H1 (cell line): ENCODE results near the gene SH2D5. TPM values are rescaled to one million over a fixed set of nuclear protein-coding genes. Genes with fewer than 3 reads are reported as not detected.

Source experiments
- CTCF ChIA-PET: fragments of 300-600 bp; sonication (Branson Sonifier 250); formaldehyde crosslinking; loops from one replicate; lab custom pipeline; 2021; ENCODE audit not compliant: partially characterized antibody; lab: Charles Lee
- POLR2A ChIA-PET: fragments of 300-600 bp; sonication (Branson Sonifier 250); formaldehyde crosslinking; loops from one replicate; lab custom pipeline; 2021; ENCODE audit warnings: inconsistent platforms; ENCODE audit not compliant: partially characterized antibody; lab: Charles Lee
- DNase-seq, 2 experiments: peaks; one replicate each; pipeline versions ENCODE4 v3.0.0 to v3.0.0-alpha.2; 2010 to 2022; ENCODE audit warnings: low spot score in 2 of 2, low read depth in 1 of 2, mixed read lengths in 1 of 2
- FAIRE-seq: peaks from 2 replicates; lab custom pipeline; 2011; peaks lifted over from hg19 to GRCh38; lab: Jason Lieb, UNC
- H2AFZ ChIP-seq: 2 replicates; pipeline ENCODE4 v1.8.1; 2012; ENCODE audit warnings: low read length, inconsistent platforms
- H2AK5ac ChIP-seq: 2 replicates; pipeline ENCODE4 v1.6.1; 2013; ENCODE audit warnings: low read depth, low read length
- H2BK120ac ChIP-seq: replicated peaks from 2 replicates; pipeline ENCODE3; 2013; ENCODE audit warnings: low read depth, low read length, inconsistent platforms
- H2BK12ac ChIP-seq: 2 replicates; pipeline ENCODE4 v1.6.1; 2013; ENCODE audit warnings: low read depth, low read length
- H2BK15ac ChIP-seq: 2 replicates; pipeline ENCODE4 v1.6.1; 2013; ENCODE audit warnings: low read length
- H2BK20ac ChIP-seq: 2 replicates; pipeline ENCODE4 v1.6.1; 2013; ENCODE audit warnings: low read length
- H2BK5ac ChIP-seq: 2 replicates; pipeline ENCODE4 v1.6.1; 2013; ENCODE audit warnings: low read depth, low read length
- H3K14ac ChIP-seq: 2 replicates; pipeline ENCODE4 v1.6.1; 2013; ENCODE audit warnings: inconsistent platforms; ENCODE audit not compliant: insufficient read length
- H3K18ac ChIP-seq: 2 replicates; pipeline ENCODE4 v1.6.1; 2013; ENCODE audit warnings: low read length; ENCODE audit errors: extremely low read depth
- H3K23ac ChIP-seq: 2 replicates; pipeline ENCODE4 v1.6.1; 2013; ENCODE audit warnings: inconsistent platforms; ENCODE audit not compliant: insufficient read length
- H3K23me2 ChIP-seq: 2 replicates; pipeline ENCODE4 v1.6.1; 2013; ENCODE audit warnings: low read depth, low read length
- H3K27ac ChIP-seq: 2 replicates; pipeline ENCODE4 v1.6.1; 2011; ENCODE audit warnings: low read depth, low read length, inconsistent platforms
- H3K27me3 ChIP-seq, 4 experiments: replicated peaks in 1 of 4; 1 replicate in 1 of 4; 2 replicates in 3 of 4; pipeline versions ENCODE4 v1.6.1 to v1.8.1; 2011 to 2013; ENCODE audit warnings: low read length in 3 of 4, mild to moderate bottlenecking in 3 of 4, inconsistent platforms in 2 of 4, mixed read lengths in 2 of 4, moderate library complexity in 1 of 4; ENCODE audit not compliant: control insufficient read depth in 3 of 4, insufficient read depth in 3 of 4; ENCODE audit errors: extremely low read depth in 1 of 4
- H3K36me3 ChIP-seq, 4 experiments: 2 replicates each; pipeline versions ENCODE4 v1.6.1 to v1.8.1; 2011 to 2013; ENCODE audit warnings: mild to moderate bottlenecking in 4 of 4, low read length in 3 of 4, moderate library complexity in 2 of 4, control low read depth in 1 of 4, inconsistent platforms in 1 of 4; ENCODE audit not compliant: insufficient read depth in 4 of 4, control insufficient read depth in 2 of 4
- H3K4ac ChIP-seq: replicated peaks from 2 replicates; pipeline ENCODE3; 2013; ENCODE audit warnings: low read length, low read depth, mixed read lengths, inconsistent platforms; ENCODE audit not compliant: insufficient read length
- H3K4me1 ChIP-seq, 4 experiments: replicated peaks in 1 of 4; 1 replicate in 1 of 4; 2 replicates in 3 of 4; pipeline versions ENCODE4 v1.6.1 to v1.8.1; 2011 to 2013; ENCODE audit warnings: low read length in 3 of 4, inconsistent platforms in 2 of 4, mixed read lengths in 1 of 4; ENCODE audit not compliant: insufficient read depth in 4 of 4, control insufficient read depth in 3 of 4
- H3K4me2 ChIP-seq, 2 experiments: 2 replicates each; pipeline versions ENCODE4 v1.6.1 to v1.8.1; 2011 to 2013; ENCODE audit warnings: low read depth in 2 of 2, low read length in 2 of 2, control low read depth in 1 of 2, inconsistent platforms in 1 of 2, mild to moderate bottlenecking in 1 of 2; ENCODE audit not compliant: insufficient read depth in 1 of 2
- H3K4me3 ChIP-seq, 4 experiments: fragments of 200-600, 300-600 bp in 1 of 4; sonication (generic), shearing (Covaris generic), sonication (Bioruptor Twin) in 1 of 4; 2 replicates each; pipeline versions ENCODE4 v1.5.1 to v1.8.1; 2011 to 2016; ENCODE audit warnings: low read length in 4 of 4, low read depth in 3 of 4, control low read depth in 2 of 4, inconsistent platforms in 2 of 4, mild to moderate bottlenecking in 2 of 4, mixed read lengths in 1 of 4, moderate library complexity in 1 of 4; ENCODE audit not compliant: insufficient read depth in 2 of 4; ENCODE audit errors: extremely low read depth in 1 of 4
- H3K56ac ChIP-seq: replicated peaks from 2 replicates; pipeline ENCODE3; 2013; ENCODE audit warnings: low read depth, mild to moderate bottlenecking, mixed read lengths, low read length, inconsistent platforms; ENCODE audit not compliant: insufficient read length
- H3K79me1 ChIP-seq: 2 replicates; pipeline ENCODE4 v1.6.1; 2013; ENCODE audit warnings: low read depth, low read length, control low read depth
- H3K79me2 ChIP-seq, 2 experiments: 2 replicates each; pipeline versions ENCODE4 v1.6.1 to v1.8.1; 2012 to 2013; ENCODE audit warnings: low read length in 2 of 2, mild to moderate bottlenecking in 2 of 2, inconsistent platforms in 1 of 2; ENCODE audit not compliant: insufficient read depth in 2 of 2, control insufficient read depth in 1 of 2
- H3K9ac ChIP-seq, 4 experiments: replicated peaks in 1 of 4; 1 replicate in 1 of 4; 2 replicates in 3 of 4; pipeline versions ENCODE4 v1.6.1 to v1.8.1; 2011 to 2013; ENCODE audit warnings: low read depth in 3 of 4, low read length in 3 of 4, control low read depth in 2 of 4, mild to moderate bottlenecking in 2 of 4, moderate library complexity in 2 of 4, inconsistent platforms in 1 of 4; ENCODE audit errors: extremely low read depth in 1 of 4
- H3K9me3 ChIP-seq, 2 experiments: 2 replicates each; pipeline versions ENCODE4 v1.6.1 to v1.8.1; 2012 to 2013; ENCODE audit warnings: mild to moderate bottlenecking in 2 of 2, moderate library complexity in 2 of 2, control low read depth in 1 of 2, inconsistent platforms in 1 of 2, low read depth in 1 of 2, low read length in 1 of 2, mixed read lengths in 1 of 2; ENCODE audit not compliant: insufficient read depth in 2 of 2
- H4K20me1 ChIP-seq, 2 experiments: replicated peaks in 1 of 2; 2 replicates each; pipeline versions ENCODE3 to v1.8.1; 2011 to 2013; ENCODE audit warnings: inconsistent platforms in 2 of 2, low read length in 2 of 2, mild to moderate bottlenecking in 1 of 2; ENCODE audit not compliant: insufficient read depth in 2 of 2, control insufficient read depth in 1 of 2
- H4K5ac ChIP-seq: 2 replicates; pipeline ENCODE4 v1.6.1; 2013; ENCODE audit warnings: low read length, low read depth, mixed read lengths, inconsistent platforms; ENCODE audit not compliant: insufficient read length
- H4K8ac ChIP-seq: 2 replicates; pipeline ENCODE4 v1.8.0; 2013; ENCODE audit warnings: mild to moderate bottlenecking, moderate library complexity, low read length, inconsistent platforms; ENCODE audit not compliant: insufficient read depth; ENCODE audit errors: extremely low read depth
- H4K91ac ChIP-seq: replicated peaks from 2 replicates; pipeline ENCODE3; 2013; ENCODE audit warnings: low read length, mixed read lengths, inconsistent platforms; ENCODE audit not compliant: insufficient read length
- CHD2 ChIP-seq: IDR thresholded peaks from 2 replicates; pipeline ENCODE4 v1.6.1; 2012; ENCODE audit warnings: low read length, improper control_type of control experiment
- RNF2 ChIP-seq: fragments of 200-900, 300-1000 bp; sonication (generic); IDR thresholded peaks from 2 replicates; pipeline ENCODE4 v1.7.1; 2016; ENCODE audit warnings: borderline replicate concordance, low read depth, mild to moderate bottlenecking, antibody characterized with exemption, low read length; ENCODE audit not compliant: poor library complexity, severe bottlenecking; ENCODE audit errors: missing control alignments
- SAP30 ChIP-seq: fragments of 300-600 bp; sonication (generic); IDR thresholded peaks from 2 replicates; pipeline ENCODE4 v1.7.1; 2012; ENCODE audit warnings: low read length, moderate library complexity, mild to moderate bottlenecking, inconsistent platforms; ENCODE audit not compliant: insufficient read depth, insufficient replicate concordance
- SIN3A ChIP-seq, 2 experiments: IDR thresholded peaks in 1 of 2; conservative IDR thresholded peaks in 1 of 2; 2 replicates each; pipeline ENCODE4 v1.6.1; 2011 to 2012; ENCODE audit warnings: low read length in 2 of 2, improper control_type of control experiment in 1 of 2, low read depth in 1 of 2, mild to moderate bottlenecking in 1 of 2
- SIX5 ChIP-seq: IDR thresholded peaks from 2 replicates; pipeline ENCODE4 v1.6.1; 2011; ENCODE audit warnings: mild to moderate bottlenecking, low read depth, low read length
- TAF1 ChIP-seq: IDR thresholded peaks from 2 replicates; pipeline ENCODE4 v1.6.1; 2011; ENCODE audit warnings: mild to moderate bottlenecking, low read depth, low read length
- TAF7 ChIP-seq: optimal IDR thresholded peaks from 2 replicates; pipeline ENCODE3; 2011; ENCODE audit warnings: low read depth, mild to moderate bottlenecking, inconsistent platforms, low read length, moderate library complexity, borderline replicate concordance
- TCF12 ChIP-seq: IDR thresholded peaks from 2 replicates; pipeline ENCODE4 v1.6.1; 2011; ENCODE audit warnings: low read depth, mild to moderate bottlenecking, low read length
- YY1 ChIP-seq: IDR thresholded peaks from 2 replicates; pipeline ENCODE4 v1.6.1; 2011; ENCODE audit warnings: low read depth, mild to moderate bottlenecking, low read length
- WGBS, 2 experiments: shearing (Covaris generic) in 1 of 2; methylation state at CpG; one replicate each; pipeline versions ENCODE4 v1.1.6 to v1.1.7; 2013 to 2015; ENCODE audit warnings: low lambda C conversion rate in 2 of 2, mixed read lengths in 2 of 2, inconsistent platforms in 1 of 2, low coverage in 1 of 2, missing lambda C conversion rate in 1 of 2; ENCODE audit not compliant: insufficient replicate concordance in 2 of 2, insufficient coverage in 1 of 2, insufficient read length in 1 of 2; ENCODE audit errors: extremely low coverage in 1 of 2, missing lambda C conversion rate in 1 of 2; 5-methylcytosine and 5-hydroxymethylcytosine counted together
- polyA plus RNA-seq, 7 experiments: library from polyadenylated mRNA; depleted of rRNA in 3 of 7; stranded (reverse) in 5 of 7; unstranded in 2 of 7; fragments of >200 nt in 5 of 7; fragments of 200-250 nt in 2 of 7; gene quantifications; 1 replicate in 5 of 7; 2 replicates in 1 of 7; 4 replicates in 1 of 7; pipeline versions ENCODE4 v1.2.1 to v1.2.3, GENCODE V29; 2011 to 2013; ENCODE audit warnings: missing spikeins in 2 of 7, mixed read lengths in 2 of 7
- total RNA-seq: library from RNA; stranded (reverse); fragmentation: NEBNext Ultra II Directional; extraction: Animal tissue kit (Norgen Biotek cat#: 25700); gene quantifications from 2 replicates; pipeline ENCODE4 v1.2.1, GENCODE V29; 2021

The SH2D5 gene
- total and polyA plus RNA-seq, 2 of the 8 experiments (the other 6 are each of a cell fraction or from before 2014, with no cell fraction given): 13.2 to 18.4 TPM

- 90% methylated on average over 3 of the region's 3 CpGs; no CpG with 5 or more reads in 1 of the 2 experiments for WGBS, 2 experiments
- Histone ChIP-seq H3K27me3 (no peaks in the 10 kb centered on the region), H2BK120ac (no peak overlapping the region), H4K91ac (no peak overlapping the region), H3K4me3 (no peak overlapping the region), H3K14ac (no peak overlapping the region), H2BK12ac (no peak overlapping the region), H3K4me2 (no peak overlapping the region), H4K20me1 (peaks cover 0 to 3% of the 10 kb centered on the region in 2 experiments), H3K18ac (no peak overlapping the region), H3K23ac (no peak overlapping the region), H2BK15ac (no peak overlapping the region), H2BK5ac (no peak overlapping the region), H3K9ac (no peak overlapping the region), H3K56ac (no peak overlapping the region), H4K8ac (no peak overlapping the region), H3K36me3 (peaks cover 21 to 83% (median 56%) of the 10 kb centered on the region in 4 experiments), H2AK5ac (no peak overlapping the region), H3K79me1 (0 out of 2 replicates have a peak, but pooled peaks cover 2% of the 10 kb centered on the region), H3K27ac (no peak overlapping the region), H3K79me2 (no peaks in the 10 kb centered on the region), H3K9me3 (no peaks in the 10 kb centered on the region), H2BK20ac (no peak overlapping the region), H3K23me2 (no peaks in the 10 kb centered on the region), H3K4ac (no peak overlapping the region), H4K5ac (no peak overlapping the region), H2AFZ (no peak overlapping the region), H3K4me1 (no peaks in the 10 kb centered on the region; a peak in 1 of 7 replicates)
- FAIRE-seq (no peak), DNase-seq (no peak)
- POLR2A ChIA-PET: interaction anchor here (1.0 kb wide), 1 partner anchor 13 kb away, joined by 3 read pairs; no protein-coding TSS in a partner anchor
- CTCF ChIA-PET: no interaction called here
- TF ChIP-seq YY1 (no peak), SIX5 (no peak), SAP30 (no peak), CHD2 (no peak), SIN3A (conservative IDR thresholded peaks at IDR 0.05 in 1 of 2, IDR thresholded peaks at IDR 0.05 in 1 of 2; ENCODE audit: low read depth in 1 of 2, low read length in 2 of 2) (no peak), TAF7 (no peak), RNF2 (no peak), TAF1 (no peak), TCF12 (no peak)
These were observed 30.9 kb upstream of the SH2D5 start for GRCh38 chr1:20763417-20763816.
